Upper lobe of left lung (tissue), 4 donors: ENCODE data around the gene ICA1L.

Experiments
- CTCF ChIP-seq, 6 experiments: fragments of 450-650 bp in 4 of 6; fragments of 200-600 bp in 2 of 6; sonication (generic) in 2 of 6; IDR thresholded peaks; one replicate each; pipeline ENCODE4 v1.5.1; 2016 to 2019; ENCODE audit warnings: antibody characterized with exemption in 6 of 6
- EP300 ChIP-seq, 4 donors: sonication (generic); formaldehyde crosslinking; IDR thresholded peaks; one replicate each; pipeline ENCODE4 v1.5.1; 2017; ENCODE audit warnings: antibody characterized with exemption in 4 of 4, control low read depth in 2 of 4
- POLR2A ChIP-seq, 4 donors: fragments of 450-650 bp; IDR thresholded peaks; one replicate each; pipeline ENCODE4 v1.5.1; 2016 to 2017; ENCODE audit warnings: antibody characterized with exemption in 4 of 4, mild to moderate bottlenecking in 2 of 4
- POLR2AphosphoS5 ChIP-seq, 2 donors: sonication (generic); formaldehyde crosslinking; IDR thresholded peaks; one replicate each; pipeline ENCODE4 v1.5.1; 2017; ENCODE audit warnings: antibody characterized with exemption in 2 of 2

- no peak for TF ChIP-seq EP300 (IDR thresholded peaks at IDR 0.05)
- TF ChIP-seq POLR2AphosphoS5 (IDR thresholded peaks at IDR 0.05) = no peak
- TF ChIP-seq CTCF (IDR thresholded peaks at IDR 0.05) = no peak
- no peak for TF ChIP-seq POLR2A (IDR thresholded peaks at IDR 0.05)
These were observed 107.7 kb downstream of the ICA1L start for GRCh38 chr2:202763916-202764315.
